GM21360 (cell line): ENCODE results near the gene RBCK1.
A peak's percentile ranks its signal among the peaks of the same experiment; 100 is the strongest.

Experiments
- ATAC-seq: cut with Tn5 transposase; IDR thresholded peaks from one replicate; pipeline ENCODE4 v1.9.1; 2021; ENCODE audit warnings: mild to moderate bottlenecking, moderate library complexity; ENCODE audit not compliant: unreplicated experiment

Gene RBCK1

GRCh38 chr20:416950-417800 lies 9.1 kb downstream of the RBCK1 start:
- no peak for ATAC-seq

- ATAC-seq = no peak
Measured at GRCh38 chr20:417801-418342, 9.8 kb downstream of the RBCK1 start.

- no peak for ATAC-seq
Measured at GRCh38 chr20:418858-419365, 10.8 kb downstream of the RBCK1 start.

GRCh38 chr20:419556-420165 lies 11.6 kb downstream of the RBCK1 start:
- no peak for ATAC-seq

GRCh38 chr20:420166-420620 lies 12.1 kb downstream of the RBCK1 start:
- ATAC-seq = no peak

- ATAC-seq = no peak
Measured at GRCh38 chr20:420721-421574, 12.8 kb downstream of the RBCK1 start.

- ATAC-seq = no peak
Measured at GRCh38 chr20:421685-422250, 13.7 kb downstream of the RBCK1 start.

GRCh38 chr20:426566-426965 lies 18.5 kb downstream of the RBCK1 start:
- no peak for ATAC-seq

GRCh38 chr20:427401-427800 lies 19.3 kb downstream of the RBCK1 start:
- no peak for ATAC-seq

GRCh38 chr20:427849-428657 lies 20.0 kb downstream of the RBCK1 start:
- ATAC-seq = no peak

- ATAC-seq = no peak
Measured at GRCh38 chr20:428658-429200, 20.6 kb downstream of the RBCK1 start.

- ATAC-seq = no peak
Measured at GRCh38 chr20:430091-430999, 22.2 kb downstream of the RBCK1 start.

GRCh38 chr20:431012-431904 lies 23.2 kb downstream of the RBCK1 start:
- no peak for ATAC-seq

GRCh38 chr20:432208-432607 lies 24.1 kb downstream of the RBCK1 start:
- ATAC-seq = no peak

- ATAC-seq = no peak
Measured at GRCh38 chr20:432677-433299, 24.7 kb downstream of the RBCK1 start.

- ATAC-seq = peak; percentile 78
Measured at GRCh38 chr20:433300-433975, 25.3 kb downstream of the RBCK1 start.
